GM18508 (cell line): ENCODE data around the gene HOXB13.
"Not testable (repeated sequence)": the region's sequence is repeated elsewhere in the genome, so short reads cannot be mapped to it uniquely, and the experiment has no call there.

Source experiments
- ATAC-seq: cut with Tn5 transposase; IDR thresholded peaks from one replicate; pipeline ENCODE4 v1.9.1; 2021; ENCODE audit warnings: moderate number of reproducible peaks; ENCODE audit not compliant: insufficient read depth, unreplicated experiment

Gene HOXB13

GRCh38 chr17:48717367-48718226 is 11.0 kb downstream of the HOXB13 start:
- ATAC-seq, result no peak

GRCh38 chr17:48716549-48716948 is 12.0 kb downstream of the HOXB13 start:
- not testable (repeated sequence) for ATAC-seq

DNA sequence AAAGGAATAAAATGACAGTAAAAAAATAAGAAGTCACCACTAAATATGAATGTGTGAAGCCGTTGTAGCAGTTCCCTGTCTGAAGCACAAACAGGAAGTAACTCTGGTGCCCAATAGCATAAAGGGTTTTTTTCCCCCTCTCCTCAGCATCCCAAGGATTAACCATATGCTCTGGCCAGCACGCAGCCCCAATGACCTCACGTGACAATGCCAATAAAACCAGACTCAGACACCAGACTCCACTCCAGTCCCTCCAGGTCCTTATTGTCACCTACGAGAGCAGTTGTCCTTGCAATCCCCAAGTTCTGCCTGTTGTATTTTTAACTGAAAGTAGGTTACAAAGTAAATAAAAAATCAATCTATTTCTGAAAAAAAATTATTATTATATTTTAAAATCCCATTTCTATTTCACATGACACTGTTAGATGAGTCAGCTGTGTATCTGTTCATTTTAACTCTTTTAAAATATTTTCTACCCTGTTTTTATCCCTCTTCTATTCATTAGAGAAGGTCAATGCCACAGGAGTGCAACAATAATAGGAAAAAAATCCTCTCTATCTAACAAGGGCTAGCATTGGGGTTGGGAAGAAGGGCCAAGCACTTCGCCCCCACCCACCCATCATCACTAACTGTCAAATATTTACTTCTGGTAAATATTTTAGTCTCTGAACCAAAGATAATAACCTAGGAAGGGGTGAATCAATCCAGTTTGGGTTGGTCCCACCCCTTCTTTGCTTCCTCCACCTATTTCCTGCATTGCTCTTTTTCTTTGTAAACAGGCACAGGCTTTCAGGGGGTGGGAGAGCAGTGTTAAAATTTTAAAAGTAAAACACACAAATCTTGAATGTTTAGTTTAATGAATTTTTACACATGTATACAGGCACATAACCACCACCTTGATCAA is 12.8 kb downstream of the HOXB13 start:
- no peak for ATAC-seq

DNA sequence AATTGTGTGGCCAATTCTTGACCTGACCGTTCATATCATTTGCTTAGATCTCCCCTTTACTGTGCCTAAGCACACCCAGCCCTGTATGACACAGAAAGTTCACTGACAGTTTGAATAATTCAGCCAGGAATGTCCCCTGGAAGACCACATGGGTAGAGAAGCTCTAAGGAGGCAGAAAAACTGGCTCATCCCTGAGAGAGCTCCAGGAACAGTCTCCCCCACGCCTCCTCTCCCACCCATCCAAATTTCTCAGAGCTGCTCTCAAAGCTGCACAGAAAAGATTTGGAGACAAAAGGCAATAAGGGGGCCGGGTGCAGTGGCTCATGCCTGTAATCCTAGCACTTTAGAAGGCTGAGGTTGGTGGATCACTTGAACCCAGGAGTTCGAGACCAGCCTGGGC is 17.4 kb downstream of the HOXB13 start:
- ATAC-seq, result no peak

GRCh38 chr17:48704361-48705248 is 23.9 kb downstream of the HOXB13 start:
- ATAC-seq, result no peak

GRCh38 chr17:48701864-48702532 is 26.6 kb downstream of the HOXB13 start:
- ATAC-seq, result no peak

- ATAC-seq, result no peak
Observed at GRCh38 chr17:48693178-48693577, 35.4 kb downstream of the HOXB13 start.

- ATAC-seq, result no peak
Observed at GRCh38 chr17:48692049-48692448, 36.5 kb downstream of the HOXB13 start.

DNA sequence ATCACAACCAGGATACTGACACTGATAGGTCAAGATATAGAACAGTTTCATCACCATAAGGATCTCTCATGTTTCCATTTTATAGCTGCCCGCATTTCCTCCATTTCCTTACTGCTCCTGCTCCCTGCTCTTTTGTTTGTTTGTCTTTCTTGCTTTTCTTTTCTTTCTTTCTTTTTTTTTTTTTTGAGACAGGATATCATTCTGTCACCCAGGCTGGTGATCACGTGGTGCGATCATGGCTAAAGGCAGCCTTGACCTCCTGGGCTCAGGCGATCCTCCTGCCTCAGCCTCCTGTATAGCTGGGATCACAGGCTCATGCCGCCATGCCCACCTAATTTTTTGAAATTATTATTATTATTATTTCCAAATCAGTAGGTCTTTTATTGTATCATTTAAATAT is 37.9 kb downstream of the HOXB13 start:
- ATAC-seq, result no peak

DNA sequence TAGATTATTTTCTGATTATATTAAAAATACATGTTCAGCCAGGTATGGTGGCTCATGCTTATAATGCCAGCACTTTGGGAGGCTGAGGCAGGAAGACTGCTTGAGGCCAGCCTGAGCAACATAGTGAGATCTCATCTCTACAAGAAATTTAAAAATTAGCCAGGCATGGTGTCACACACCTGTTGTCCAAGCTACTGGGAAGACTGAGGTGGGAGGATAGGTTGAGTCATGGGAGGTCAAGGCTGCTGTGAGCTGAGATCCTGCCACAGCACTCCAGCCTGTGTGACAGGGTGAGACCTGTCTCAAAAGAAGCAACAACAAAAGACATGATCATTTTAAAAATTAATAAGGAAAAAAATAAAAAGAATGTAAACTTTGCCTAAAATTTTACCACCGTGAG is 46.9 kb downstream of the HOXB13 start:
- no peak for ATAC-seq

- no peak for ATAC-seq
Observed at GRCh38 chr17:48679385-48680096, 49.0 kb downstream of the HOXB13 start.

GRCh38 chr17:48678141-48678971 is 50.2 kb downstream of the HOXB13 start:
- no peak for ATAC-seq

- ATAC-seq, result no peak
Observed at GRCh38 chr17:48676963-48677558, 51.5 kb downstream of the HOXB13 start.
